H1 (cell line): ENCODE measurements around the gene TOM1L2. TPM values are rescaled to one million over a fixed set of nuclear protein-coding genes. Genes with fewer than 3 reads are reported as not detected.

ENCODE experiments used
- CTCF ChIA-PET: fragments of 300-600 bp; sonication (Branson Sonifier 250); formaldehyde crosslinking; loops from one replicate; lab custom pipeline; 2021; ENCODE audit not compliant: partially characterized antibody; lab: Charles Lee
- POLR2A ChIA-PET: fragments of 300-600 bp; sonication (Branson Sonifier 250); formaldehyde crosslinking; loops from one replicate; lab custom pipeline; 2021; ENCODE audit warnings: inconsistent platforms; ENCODE audit not compliant: partially characterized antibody; lab: Charles Lee
- DNase-seq, 2 experiments: peaks; one replicate each; pipeline versions ENCODE4 v3.0.0 to v3.0.0-alpha.2; 2010 to 2022; ENCODE audit warnings: low spot score in 2 of 2, low read depth in 1 of 2, mixed read lengths in 1 of 2
- FAIRE-seq: peaks from 2 replicates; lab custom pipeline; 2011; peaks lifted over from hg19 to GRCh38; lab: Jason Lieb, UNC
- H2AFZ ChIP-seq: 2 replicates; pipeline ENCODE4 v1.8.1; 2012; ENCODE audit warnings: low read length, inconsistent platforms
- H2AK5ac ChIP-seq: 2 replicates; pipeline ENCODE4 v1.6.1; 2013; ENCODE audit warnings: low read depth, low read length
- H2BK120ac ChIP-seq: replicated peaks from 2 replicates; pipeline ENCODE3; 2013; ENCODE audit warnings: low read depth, low read length, inconsistent platforms
- H2BK12ac ChIP-seq: 2 replicates; pipeline ENCODE4 v1.6.1; 2013; ENCODE audit warnings: low read depth, low read length
- H2BK15ac ChIP-seq: 2 replicates; pipeline ENCODE4 v1.6.1; 2013; ENCODE audit warnings: low read length
- H2BK20ac ChIP-seq: 2 replicates; pipeline ENCODE4 v1.6.1; 2013; ENCODE audit warnings: low read length
- H2BK5ac ChIP-seq: 2 replicates; pipeline ENCODE4 v1.6.1; 2013; ENCODE audit warnings: low read depth, low read length
- H3K14ac ChIP-seq: 2 replicates; pipeline ENCODE4 v1.6.1; 2013; ENCODE audit warnings: inconsistent platforms; ENCODE audit not compliant: insufficient read length
- H3K18ac ChIP-seq: 2 replicates; pipeline ENCODE4 v1.6.1; 2013; ENCODE audit warnings: low read length; ENCODE audit errors: extremely low read depth
- H3K23ac ChIP-seq: 2 replicates; pipeline ENCODE4 v1.6.1; 2013; ENCODE audit warnings: inconsistent platforms; ENCODE audit not compliant: insufficient read length
- H3K23me2 ChIP-seq: 2 replicates; pipeline ENCODE4 v1.6.1; 2013; ENCODE audit warnings: low read depth, low read length
- H3K27ac ChIP-seq: 2 replicates; pipeline ENCODE4 v1.6.1; 2011; ENCODE audit warnings: low read depth, low read length, inconsistent platforms
- H3K27me3 ChIP-seq, 4 experiments: replicated peaks in 1 of 4; 1 replicate in 1 of 4; 2 replicates in 3 of 4; pipeline versions ENCODE4 v1.6.1 to v1.8.1; 2011 to 2013; ENCODE audit warnings: low read length in 3 of 4, mild to moderate bottlenecking in 3 of 4, inconsistent platforms in 2 of 4, mixed read lengths in 2 of 4, moderate library complexity in 1 of 4; ENCODE audit not compliant: control insufficient read depth in 3 of 4, insufficient read depth in 3 of 4; ENCODE audit errors: extremely low read depth in 1 of 4
- H3K36me3 ChIP-seq, 4 experiments: 2 replicates each; pipeline versions ENCODE4 v1.6.1 to v1.8.1; 2011 to 2013; ENCODE audit warnings: mild to moderate bottlenecking in 4 of 4, low read length in 3 of 4, moderate library complexity in 2 of 4, control low read depth in 1 of 4, inconsistent platforms in 1 of 4; ENCODE audit not compliant: insufficient read depth in 4 of 4, control insufficient read depth in 2 of 4
- H3K4ac ChIP-seq: replicated peaks from 2 replicates; pipeline ENCODE3; 2013; ENCODE audit warnings: low read length, low read depth, mixed read lengths, inconsistent platforms; ENCODE audit not compliant: insufficient read length
- H3K4me1 ChIP-seq, 4 experiments: replicated peaks in 1 of 4; 1 replicate in 1 of 4; 2 replicates in 3 of 4; pipeline versions ENCODE4 v1.6.1 to v1.8.1; 2011 to 2013; ENCODE audit warnings: low read length in 3 of 4, inconsistent platforms in 2 of 4, mixed read lengths in 1 of 4; ENCODE audit not compliant: insufficient read depth in 4 of 4, control insufficient read depth in 3 of 4
- H3K4me2 ChIP-seq, 2 experiments: 2 replicates each; pipeline versions ENCODE4 v1.6.1 to v1.8.1; 2011 to 2013; ENCODE audit warnings: low read depth in 2 of 2, low read length in 2 of 2, control low read depth in 1 of 2, inconsistent platforms in 1 of 2, mild to moderate bottlenecking in 1 of 2; ENCODE audit not compliant: insufficient read depth in 1 of 2
- H3K4me3 ChIP-seq, 4 experiments: fragments of 200-600, 300-600 bp in 1 of 4; sonication (generic), shearing (Covaris generic), sonication (Bioruptor Twin) in 1 of 4; 2 replicates each; pipeline versions ENCODE4 v1.5.1 to v1.8.1; 2011 to 2016; ENCODE audit warnings: low read length in 4 of 4, low read depth in 3 of 4, control low read depth in 2 of 4, inconsistent platforms in 2 of 4, mild to moderate bottlenecking in 2 of 4, mixed read lengths in 1 of 4, moderate library complexity in 1 of 4; ENCODE audit not compliant: insufficient read depth in 2 of 4; ENCODE audit errors: extremely low read depth in 1 of 4
- H3K56ac ChIP-seq: replicated peaks from 2 replicates; pipeline ENCODE3; 2013; ENCODE audit warnings: low read depth, mild to moderate bottlenecking, mixed read lengths, low read length, inconsistent platforms; ENCODE audit not compliant: insufficient read length
- H3K79me1 ChIP-seq: 2 replicates; pipeline ENCODE4 v1.6.1; 2013; ENCODE audit warnings: low read depth, low read length, control low read depth
- H3K79me2 ChIP-seq, 2 experiments: 2 replicates each; pipeline versions ENCODE4 v1.6.1 to v1.8.1; 2012 to 2013; ENCODE audit warnings: low read length in 2 of 2, mild to moderate bottlenecking in 2 of 2, inconsistent platforms in 1 of 2; ENCODE audit not compliant: insufficient read depth in 2 of 2, control insufficient read depth in 1 of 2
- H3K9ac ChIP-seq, 4 experiments: replicated peaks in 1 of 4; 1 replicate in 1 of 4; 2 replicates in 3 of 4; pipeline versions ENCODE4 v1.6.1 to v1.8.1; 2011 to 2013; ENCODE audit warnings: low read depth in 3 of 4, low read length in 3 of 4, control low read depth in 2 of 4, mild to moderate bottlenecking in 2 of 4, moderate library complexity in 2 of 4, inconsistent platforms in 1 of 4; ENCODE audit errors: extremely low read depth in 1 of 4
- H3K9me3 ChIP-seq, 2 experiments: 2 replicates each; pipeline versions ENCODE4 v1.6.1 to v1.8.1; 2012 to 2013; ENCODE audit warnings: mild to moderate bottlenecking in 2 of 2, moderate library complexity in 2 of 2, control low read depth in 1 of 2, inconsistent platforms in 1 of 2, low read depth in 1 of 2, low read length in 1 of 2, mixed read lengths in 1 of 2; ENCODE audit not compliant: insufficient read depth in 2 of 2
- H4K20me1 ChIP-seq, 2 experiments: replicated peaks in 1 of 2; 2 replicates each; pipeline versions ENCODE3 to v1.8.1; 2011 to 2013; ENCODE audit warnings: inconsistent platforms in 2 of 2, low read length in 2 of 2, mild to moderate bottlenecking in 1 of 2; ENCODE audit not compliant: insufficient read depth in 2 of 2, control insufficient read depth in 1 of 2
- H4K5ac ChIP-seq: 2 replicates; pipeline ENCODE4 v1.6.1; 2013; ENCODE audit warnings: low read length, low read depth, mixed read lengths, inconsistent platforms; ENCODE audit not compliant: insufficient read length
- H4K8ac ChIP-seq: 2 replicates; pipeline ENCODE4 v1.8.0; 2013; ENCODE audit warnings: mild to moderate bottlenecking, moderate library complexity, low read length, inconsistent platforms; ENCODE audit not compliant: insufficient read depth; ENCODE audit errors: extremely low read depth
- H4K91ac ChIP-seq: replicated peaks from 2 replicates; pipeline ENCODE3; 2013; ENCODE audit warnings: low read length, mixed read lengths, inconsistent platforms; ENCODE audit not compliant: insufficient read length
- CEBPB ChIP-seq: IDR thresholded peaks from 2 replicates; pipeline ENCODE4 v1.6.1; 2012; ENCODE audit warnings: low read depth, low read length
- CTCF ChIP-seq, 3 experiments: IDR thresholded peaks; 1 replicate in 2 of 3; 2 replicates in 1 of 3; pipeline versions ENCODE4 v1.5.1 to v1.6.1; 2011; ENCODE audit warnings: low read length in 3 of 3, mild to moderate bottlenecking in 3 of 3, inconsistent platforms in 2 of 3, low read depth in 1 of 3, moderate library complexity in 1 of 3; ENCODE audit not compliant: insufficient read depth in 1 of 3; ENCODE audit errors: control extremely low read depth in 1 of 3
- EGR1 ChIP-seq: IDR thresholded peaks from 2 replicates; pipeline ENCODE4 v1.6.1; 2011; ENCODE audit warnings: low read depth, low read length, borderline replicate concordance
- EP300 ChIP-seq, 2 experiments: IDR thresholded peaks; 1 replicate in 1 of 2; 2 replicates in 1 of 2; pipeline ENCODE4 v1.6.1; 2011 to 2012; ENCODE audit warnings: low read depth in 2 of 2, low read length in 2 of 2, mild to moderate bottlenecking in 2 of 2, borderline replicate concordance in 1 of 2, inconsistent platforms in 1 of 2, moderate library complexity in 1 of 2
- NRF1 ChIP-seq: IDR thresholded peaks from 2 replicates; pipeline ENCODE4 v1.6.1; 2011; ENCODE audit warnings: mild to moderate bottlenecking, low read depth, low read length, improper control_type of control experiment
- POLR2AphosphoS5 ChIP-seq: IDR thresholded peaks from 2 replicates; pipeline ENCODE4 v1.6.1; 2011; ENCODE audit warnings: low read depth, low read length
- RXRA ChIP-seq: IDR thresholded peaks from 2 replicates; pipeline ENCODE4 v1.6.1; 2011; ENCODE audit warnings: low read depth, mild to moderate bottlenecking, low read length, moderate library complexity; ENCODE audit not compliant: insufficient read depth
- SIRT6 ChIP-seq: IDR thresholded peaks from one replicate; pipeline ENCODE4 v1.7.1; 2012; ENCODE audit warnings: low read length, inconsistent platforms
- SP1 ChIP-seq: IDR thresholded peaks from 2 replicates; pipeline ENCODE4 v1.6.1; 2011; ENCODE audit warnings: low read depth, low read length
- USF2 ChIP-seq: IDR thresholded peaks from 2 replicates; pipeline ENCODE4 v1.6.1; 2011; ENCODE audit warnings: low read length, improper control_type of control experiment
- WGBS, 2 experiments: shearing (Covaris generic) in 1 of 2; methylation state at CpG; one replicate each; pipeline versions ENCODE4 v1.1.6 to v1.1.7; 2013 to 2015; ENCODE audit warnings: low lambda C conversion rate in 2 of 2, mixed read lengths in 2 of 2, inconsistent platforms in 1 of 2, low coverage in 1 of 2, missing lambda C conversion rate in 1 of 2; ENCODE audit not compliant: insufficient replicate concordance in 2 of 2, insufficient coverage in 1 of 2, insufficient read length in 1 of 2; ENCODE audit errors: extremely low coverage in 1 of 2, missing lambda C conversion rate in 1 of 2; 5-methylcytosine and 5-hydroxymethylcytosine counted together
- polyA plus RNA-seq, 7 experiments: library from polyadenylated mRNA; depleted of rRNA in 3 of 7; stranded (reverse) in 5 of 7; unstranded in 2 of 7; fragments of >200 nt in 5 of 7; fragments of 200-250 nt in 2 of 7; gene quantifications; 1 replicate in 5 of 7; 2 replicates in 1 of 7; 4 replicates in 1 of 7; pipeline versions ENCODE4 v1.2.1 to v1.2.3, GENCODE V29; 2011 to 2013; ENCODE audit warnings: missing spikeins in 2 of 7, mixed read lengths in 2 of 7
- total RNA-seq: library from RNA; stranded (reverse); fragmentation: NEBNext Ultra II Directional; extraction: Animal tissue kit (Norgen Biotek cat#: 25700); gene quantifications from 2 replicates; pipeline ENCODE4 v1.2.1, GENCODE V29; 2021

Gene TOM1L2
- total and polyA plus RNA-seq, 2 of the 8 experiments (the other 6 are each of a cell fraction or from before 2014, with no cell fraction given): 2.0 to 3.4 TPM

- no peak overlapping the region for H4K91ac ChIP-seq
- H3K79me1 ChIP-seq: no peaks in the 10 kb centered on the region
- no peaks in the 10 kb centered on the region for H3K23me2 ChIP-seq
- no peak overlapping the region for H3K18ac ChIP-seq
- CTCF ChIA-PET: interaction anchor here (0.6 to 2.4 kb wide), 6 partner anchors 18 to 114 kb away, joined by 3 to 8 read pairs (median 4); partner anchors contain the start of gene ATPAF2
- DNase-seq (no peak), FAIRE-seq (no peak)
- H3K27ac ChIP-seq: no peak overlapping the region
- no peak overlapping the region for H4K5ac ChIP-seq
- no peaks in the 10 kb centered on the region for H3K9me3 ChIP-seq
- H3K4me2 ChIP-seq: no peak overlapping the region
- no peak overlapping the region for H4K8ac ChIP-seq
- no peak overlapping the region for H2BK20ac ChIP-seq
- H2AFZ ChIP-seq: no peak overlapping the region
- no peak overlapping the region for H2BK12ac ChIP-seq
- no peak overlapping the region for H3K4ac ChIP-seq
- H2BK120ac ChIP-seq: no peak overlapping the region
- no peak overlapping the region for H3K9ac ChIP-seq
- H3K4me3 ChIP-seq: no peak overlapping the region
- H4K20me1 ChIP-seq: no peaks in the 10 kb centered on the region
- POLR2A ChIA-PET: no interaction called here
- H2BK5ac ChIP-seq: no peak overlapping the region
- no peaks in the 10 kb centered on the region for H3K27me3 ChIP-seq
- H2BK15ac ChIP-seq: no peak overlapping the region
- no peak overlapping the region for H3K23ac ChIP-seq
- no peak overlapping the region for H2AK5ac ChIP-seq
- no peak overlapping the region for H3K14ac ChIP-seq
- no peak overlapping the region for H3K56ac ChIP-seq
- peaks cover 11 to 30% (median 15%) of the 10 kb centered on the region in 4 experiments for H3K4me1 ChIP-seq
- 95% methylated on average over 5 of the region's 5 CpGs; no CpG with 5 or more reads in 1 of the 2 experiments for WGBS, 2 experiments
- no peaks in the 10 kb centered on the region for H3K79me2 ChIP-seq
- H3K36me3 ChIP-seq: no peaks in the 10 kb centered on the region
- TF ChIP-seq EGR1: no peak
- no peak for TF ChIP-seq SIRT6
- no peak for TF ChIP-seq EP300 (IDR thresholded peaks at IDR 0.05; ENCODE audit: borderline replicate concordance in 1 of 2, low read depth in 2 of 2, low read length in 2 of 2)
- TF ChIP-seq CTCF (IDR thresholded peaks at IDR 0.05; ENCODE audit: control extremely low read depth in 1 of 3, insufficient read depth in 1 of 3, low read depth in 1 of 3, low read length in 3 of 3): no peak
- TF ChIP-seq RXRA: no peak
- TF ChIP-seq CEBPB: no peak
- TF ChIP-seq USF2: no peak
- no peak for TF ChIP-seq SP1
- no peak for TF ChIP-seq POLR2AphosphoS5
- no peak for TF ChIP-seq NRF1
Observed at GRCh38 chr17:17924131-17924856, 47.9 kb downstream of the TOM1L2 start.
